NT2/D1 (cell line): ENCODE measurements around the gene ARID4B.

Experiments
- DNase-seq: peaks from one replicate; pipeline ENCODE4 v3.0.0-alpha.2; 2011; ENCODE audit warnings: low read depth, low spot score
- H3K27me3 ChIP-seq: 2 replicates; pipeline ENCODE4 v1.6.0; 2011; ENCODE audit warnings: mild to moderate bottlenecking; ENCODE audit not compliant: insufficient read length, insufficient read depth
- H3K36me3 ChIP-seq: 2 replicates; pipeline ENCODE4 v1.6.1; 2011; ENCODE audit warnings: mild to moderate bottlenecking, low read length, mixed read lengths; ENCODE audit not compliant: insufficient read depth, insufficient read length
- H3K4me1 ChIP-seq: 2 replicates; pipeline ENCODE4 v1.5.1; 2011; ENCODE audit not compliant: insufficient read depth, insufficient read length
- H3K4me3 ChIP-seq: 2 replicates; pipeline ENCODE4 v1.5.1; 2011; ENCODE audit warnings: low read depth; ENCODE audit not compliant: insufficient read length
- H3K9ac ChIP-seq: 2 replicates; pipeline ENCODE4 v1.6.0; 2011; ENCODE audit warnings: low read depth; ENCODE audit not compliant: insufficient read length
- H3K9me3 ChIP-seq: 2 replicates; pipeline ENCODE4 v1.5.1; 2011; ENCODE audit warnings: mild to moderate bottlenecking, low read length; ENCODE audit not compliant: insufficient read depth
- SUZ12 ChIP-seq: IDR thresholded peaks from 2 replicates; pipeline ENCODE4 v1.6.1; 2011; ENCODE audit not compliant: insufficient read length, insufficient read depth; ENCODE audit errors: extremely low read depth
- YY1 ChIP-seq: IDR thresholded peaks from 2 replicates; pipeline ENCODE4 v1.6.1; 2011; ENCODE audit not compliant: insufficient read length, insufficient read depth
- ZNF274 ChIP-seq: IDR thresholded peaks from 2 replicates; pipeline ENCODE4 v1.6.1; 2011; ENCODE audit warnings: mild to moderate bottlenecking, low read depth, low read length

The ARID4B gene

GRCh38 chr1:235139315-235139714 lies 188.7 kb downstream of the ARID4B start:
- H3K9me3 ChIP-seq: peaks cover 4% of the 10 kb centered on the region; the same call in 1 of the 2 replicates
- no peaks in the 10 kb centered on the region for H3K4me1 ChIP-seq
- TF ChIP-seq SUZ12 (no peak), YY1 (no peak), ZNF274 (no peak)
- no peak for DNase-seq
- peaks cover 83% of the 10 kb centered on the region for H3K36me3 ChIP-seq
- no peak overlapping the region for H3K4me3 ChIP-seq
- no peaks in the 10 kb centered on the region for H3K27me3 ChIP-seq
- H3K9ac ChIP-seq: no peak overlapping the region

GRCh38 chr1:235138821-235139220 lies 189.2 kb downstream of the ARID4B start:
- H3K9me3 ChIP-seq: peaks cover 4% of the 10 kb centered on the region; the same call in 1 of the 2 replicates
- DNase-seq: no peak
- no peak overlapping the region for H3K9ac ChIP-seq
- no peak for TF ChIP-seq ZNF274
- TF ChIP-seq SUZ12: no peak
- TF ChIP-seq YY1: no peak
- H3K36me3 ChIP-seq: peaks cover 83% of the 10 kb centered on the region
- no peak overlapping the region for H3K4me3 ChIP-seq
- H3K27me3 ChIP-seq: no peaks in the 10 kb centered on the region
- H3K4me1 ChIP-seq: no peaks in the 10 kb centered on the region

GRCh38 chr1:235136111-235136510 lies 191.9 kb downstream of the ARID4B start:
- Histone ChIP-seq H3K4me1 (no peaks in the 10 kb centered on the region), H3K27me3 (no peaks in the 10 kb centered on the region)

GRCh38 chr1:235134171-235134570 lies 193.8 kb downstream of the ARID4B start:
- Histone ChIP-seq H3K9me3 (no peaks in the 10 kb centered on the region), H3K9ac (no peak overlapping the region), H3K4me3 (no peak overlapping the region), H3K27me3 (no peaks in the 10 kb centered on the region), H3K4me1 (no peaks in the 10 kb centered on the region), H3K36me3 (peaks cover 77% of the 10 kb centered on the region)
- no peak for DNase-seq
- no peak for TF ChIP-seq SUZ12
- TF ChIP-seq ZNF274: no peak
- no peak for TF ChIP-seq YY1

More at GRCh38 chr1:235136111-235136510, 191.9 kb downstream of the ARID4B start:
- H3K4me3 ChIP-seq: no peak overlapping the region
- H3K9me3 ChIP-seq: no peaks in the 10 kb centered on the region
- H3K9ac ChIP-seq: no peak overlapping the region
- peaks cover 84% of the 10 kb centered on the region for H3K36me3 ChIP-seq
- no peak for DNase-seq
- TF ChIP-seq SUZ12 (no peak), YY1 (no peak), ZNF274 (no peak)

- Histone ChIP-seq H3K36me3 (peaks cover 67% of the 10 kb centered on the region), H3K4me1 (no peaks in the 10 kb centered on the region), H3K4me3 (no peak overlapping the region), H3K9me3 (no peaks in the 10 kb centered on the region), H3K9ac (no peak overlapping the region), H3K27me3 (no peaks in the 10 kb centered on the region)
- TF ChIP-seq ZNF274: no peak
- no peak for TF ChIP-seq SUZ12
- no peak for TF ChIP-seq YY1
- DNase-seq: no peak
Observed at GRCh38 chr1:235133086-235133485, 194.9 kb downstream of the ARID4B start.

GRCh38 chr1:235131961-235132360 lies 196.0 kb downstream of the ARID4B start:
- no peak overlapping the region for H3K9ac ChIP-seq
- H3K9me3 ChIP-seq: no peaks in the 10 kb centered on the region
- no peak for DNase-seq
- peaks cover 66% of the 10 kb centered on the region for H3K36me3 ChIP-seq
- H3K27me3 ChIP-seq: no peaks in the 10 kb centered on the region
- no peak for TF ChIP-seq YY1
- TF ChIP-seq SUZ12: no peak
- TF ChIP-seq ZNF274: no peak
- no peak overlapping the region for H3K4me3 ChIP-seq
- H3K4me1 ChIP-seq: no peaks in the 10 kb centered on the region

GRCh38 chr1:235130766-235131270 lies 197.2 kb downstream of the ARID4B start:
- Histone ChIP-seq H3K4me1 (no peaks in the 10 kb centered on the region), H3K9me3 (no peaks in the 10 kb centered on the region), H3K27me3 (no peaks in the 10 kb centered on the region), H3K9ac (no peak overlapping the region), H3K36me3 (peaks cover 66% of the 10 kb centered on the region), H3K4me3 (no peak overlapping the region)
- no peak for DNase-seq
- TF ChIP-seq YY1 (no peak), ZNF274 (no peak), SUZ12 (no peak)
